Measurements from ENCODE around the gene SHFL. TPM values are rescaled to one million over a fixed set of nuclear protein-coding genes. Genes with fewer than 3 reads are reported as not detected.

The SHFL gene
- total RNA-seq, 4 donors from 2014 or later = 23.4 to 31.6 (median 26.2) TPM

DNA sequence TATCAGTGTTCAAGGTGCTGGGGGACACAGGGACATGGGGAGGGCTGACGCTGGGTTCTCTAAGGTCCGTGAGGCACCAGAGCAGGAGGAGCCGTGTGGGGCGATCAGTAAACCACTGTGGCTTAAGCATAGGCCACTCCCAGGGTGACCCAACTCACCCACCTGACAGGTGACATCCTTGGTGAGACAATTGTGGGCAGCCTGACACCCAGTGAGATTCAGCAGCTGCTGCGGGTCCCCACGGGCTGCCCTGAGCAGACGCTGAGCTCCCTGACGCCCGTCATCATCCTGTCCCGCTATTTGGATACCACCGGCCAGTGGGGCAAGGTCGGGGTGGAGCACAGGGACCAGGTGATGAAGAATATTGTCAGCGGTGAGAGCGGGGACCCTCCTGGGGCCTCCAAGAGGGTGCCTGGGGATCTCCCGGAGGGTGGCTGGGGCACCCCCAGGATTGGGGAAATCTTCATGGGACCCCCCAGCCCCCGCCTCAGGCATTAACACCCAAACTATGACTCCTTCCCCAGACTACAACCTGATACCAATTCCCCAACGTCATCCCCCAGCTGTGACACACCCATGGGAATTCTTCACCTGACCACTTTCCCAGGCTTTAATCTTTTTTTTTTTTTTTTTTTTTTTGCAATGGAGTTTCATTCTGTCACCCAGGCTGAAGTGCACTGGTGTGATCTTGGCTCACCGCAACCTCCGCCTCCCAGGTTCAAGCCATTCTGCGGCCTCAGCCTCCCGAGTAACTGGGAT is 33.3 kb upstream of the SHFL start:
- ATAC-seq = no peak
- no peaks in the 10 kb centered on the region for H3K9me3 ChIP-seq
- 81 to 100% methylated on average over 4 to 8 of the region's 21 CpGs for WGBS, 2 donors (ENCODE audit: low coverage in 1 of 2)
- no peak overlapping the region for H3K4me3 ChIP-seq
- peaks cover 31% of the 10 kb centered on the region for H3K27me3 ChIP-seq
- no peaks in the 10 kb centered on the region for H3K4me1 ChIP-seq
- no peak overlapping the region for H3K27ac ChIP-seq
- H3K36me3 ChIP-seq = no peaks in the 10 kb centered on the region
- TF ChIP-seq POLR2AphosphoS5 (IDR thresholded peaks at IDR 0.05) (no peak), EP300 (IDR thresholded peaks at IDR 0.05) (no peak), POLR2A (IDR thresholded peaks at IDR 0.05) (no peak)
- TF ChIP-seq, protein P1, sequence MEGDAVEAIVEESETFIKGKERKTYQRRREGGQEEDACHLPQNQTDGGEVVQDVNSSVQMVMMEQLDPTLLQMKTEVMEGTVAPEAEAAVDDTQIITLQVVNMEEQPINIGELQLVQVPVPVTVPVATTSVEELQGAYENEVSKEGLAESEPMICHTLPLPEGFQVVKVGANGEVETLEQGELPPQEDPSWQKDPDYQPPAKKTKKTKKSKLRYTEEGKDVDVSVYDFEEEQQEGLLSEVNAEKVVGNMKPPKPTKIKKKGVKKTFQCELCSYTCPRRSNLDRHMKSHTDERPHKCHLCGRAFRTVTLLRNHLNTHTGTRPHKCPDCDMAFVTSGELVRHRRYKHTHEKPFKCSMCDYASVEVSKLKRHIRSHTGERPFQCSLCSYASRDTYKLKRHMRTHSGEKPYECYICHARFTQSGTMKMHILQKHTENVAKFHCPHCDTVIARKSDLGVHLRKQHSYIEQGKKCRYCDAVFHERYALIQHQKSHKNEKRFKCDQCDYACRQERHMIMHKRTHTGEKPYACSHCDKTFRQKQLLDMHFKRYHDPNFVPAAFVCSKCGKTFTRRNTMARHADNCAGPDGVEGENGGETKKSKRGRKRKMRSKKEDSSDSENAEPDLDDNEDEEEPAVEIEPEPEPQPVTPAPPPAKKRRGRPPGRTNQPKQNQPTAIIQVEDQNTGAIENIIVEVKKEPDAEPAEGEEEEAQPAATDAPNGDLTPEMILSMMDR (IDR thresholded peaks at IDR 0.05) = no peak

DNA sequence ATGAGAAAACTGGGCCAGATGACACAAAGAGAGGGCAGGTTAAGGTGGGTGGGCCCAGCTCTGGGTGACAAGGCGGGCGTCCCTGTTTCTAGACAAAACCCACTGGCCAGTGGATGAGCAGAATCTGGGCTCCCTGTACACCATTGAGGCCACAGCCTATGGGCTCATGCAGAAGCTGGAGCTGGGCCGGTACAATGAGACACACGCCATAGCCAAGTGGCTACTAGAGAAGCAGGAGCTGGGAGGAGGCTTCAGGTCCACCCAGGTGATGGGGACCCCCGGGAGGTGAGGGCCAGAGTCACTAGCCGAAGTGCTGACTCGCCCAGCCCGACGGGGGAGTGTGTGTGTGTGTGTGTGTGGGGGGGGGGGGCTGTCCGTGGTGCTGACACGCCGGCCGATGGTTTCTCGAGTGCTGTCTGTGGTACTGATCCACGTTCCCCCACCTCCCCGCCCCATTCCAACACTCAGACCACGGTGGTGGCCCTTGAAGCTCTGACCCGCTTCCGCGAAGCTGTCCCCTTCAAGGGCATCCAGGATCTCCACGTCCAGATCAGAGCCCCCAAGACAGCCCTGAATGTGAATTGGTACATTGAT is 24.3 kb upstream of the SHFL start:
- ATAC-seq = no peak
- 60% methylated on average over 3 of the region's 21 CpGs; no CpG with 5 or more reads in 1 of the 2 donors for WGBS, 2 donors (ENCODE audit: low coverage in 1 of 2)

DNA sequence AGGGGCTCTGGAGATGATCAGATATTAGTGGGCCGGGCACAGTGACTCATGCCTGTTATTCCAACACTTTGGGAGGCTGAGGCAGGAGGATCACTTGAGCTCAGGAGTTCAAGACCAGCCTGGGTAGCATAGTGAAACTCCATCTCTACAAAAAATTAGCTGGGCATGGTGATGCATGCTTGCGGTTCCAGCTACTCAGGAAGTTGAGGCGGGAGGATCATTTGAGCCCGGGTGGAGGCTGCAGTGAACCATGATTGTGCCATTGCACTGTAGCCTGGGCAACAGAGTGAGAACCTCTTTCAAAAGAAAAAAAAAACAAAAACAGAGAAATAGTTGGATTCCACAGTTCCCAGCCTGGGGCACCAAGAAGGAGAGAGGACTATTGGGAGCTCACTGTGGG is 17.9 kb upstream of the SHFL start:
- ATAC-seq = no peak
- WGBS, 2 donors (ENCODE audit: low coverage in 1 of 2) = 67% methylated on average over 4 of the region's 4 CpGs; no CpG with 5 or more reads in 1 of the 2 donors
- H3K27me3 ChIP-seq = peaks cover 70% of the 10 kb centered on the region
- TF ChIP-seq POLR2AphosphoS5 (IDR thresholded peaks at IDR 0.05) (no peak), POLR2A (IDR thresholded peaks at IDR 0.05) (no peak), EP300 (IDR thresholded peaks at IDR 0.05) (no peak)
- TF ChIP-seq, protein P1 (IDR thresholded peaks at IDR 0.05) = no peak
- peaks cover 0 to under 1% (median 0%) of the 10 kb centered on the region in 3 donors for H3K9me3 ChIP-seq
- H3K36me3 ChIP-seq = no peaks in the 10 kb centered on the region
- H3K4me1 ChIP-seq = no peaks in the 10 kb centered on the region
- no peak overlapping the region for H3K27ac ChIP-seq
- no peak overlapping the region for H3K4me3 ChIP-seq

More for the DNA sequence above, 24.3 kb upstream of the SHFL start:
- H3K27me3 ChIP-seq = peaks cover 84% of the 10 kb centered on the region
- no peaks in the 10 kb centered on the region for H3K36me3 ChIP-seq
- no peak overlapping the region for H3K4me3 ChIP-seq
- H3K4me1 ChIP-seq = no peaks in the 10 kb centered on the region
- TF ChIP-seq POLR2AphosphoS5 (IDR thresholded peaks at IDR 0.05) (no peak), EP300 (IDR thresholded peaks at IDR 0.05) (no peak), POLR2A (IDR thresholded peaks at IDR 0.05) (no peak)
- TF ChIP-seq, protein P1 (IDR thresholded peaks at IDR 0.05) = no peak
- no peak overlapping the region for H3K27ac ChIP-seq
- no peaks in the 10 kb centered on the region for H3K9me3 ChIP-seq

DNA sequence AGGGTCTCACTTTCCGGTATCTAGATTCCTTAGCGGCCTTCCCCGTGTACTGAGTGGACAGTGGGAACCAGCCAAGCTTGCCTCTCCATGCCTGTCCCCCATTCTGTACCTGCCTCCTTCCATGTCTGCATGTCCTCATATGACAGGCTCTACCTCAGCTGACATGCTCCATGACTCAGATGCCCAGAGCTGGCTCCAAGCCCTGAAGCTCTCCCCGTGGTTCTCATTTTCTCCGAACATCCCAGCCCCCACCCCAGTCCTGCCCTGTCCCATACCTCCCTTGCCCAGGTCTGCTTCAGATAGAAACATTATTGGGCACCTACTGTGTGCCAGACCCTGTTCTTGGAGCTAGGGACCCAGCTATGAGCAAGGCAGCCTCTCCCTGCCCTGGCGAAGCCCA is 17.1 kb upstream of the SHFL start:
- Histone ChIP-seq H3K27me3 (peaks cover 71% of the 10 kb centered on the region), H3K9me3 (peaks cover 0 to 9% (median 0%) of the 10 kb centered on the region in 3 donors)

More for the DNA sequence above, 17.1 kb upstream of the SHFL start:
- H3K27ac ChIP-seq = no peak overlapping the region
- H3K36me3 ChIP-seq = no peaks in the 10 kb centered on the region
- no peak for TF ChIP-seq POLR2A (IDR thresholded peaks at IDR 0.05)
- TF ChIP-seq EP300 (IDR thresholded peaks at IDR 0.05) = no peak
- TF ChIP-seq, protein P1 (IDR thresholded peaks at IDR 0.05) = no peak
- no peak for TF ChIP-seq POLR2AphosphoS5 (IDR thresholded peaks at IDR 0.05)
- 53 to 60% methylated on average over 1 to 5 of the region's 6 CpGs for WGBS, 2 donors (ENCODE audit: low coverage in 1 of 2)
- ATAC-seq = no peak
- no peaks in the 10 kb centered on the region for H3K4me1 ChIP-seq
- no peak overlapping the region for H3K4me3 ChIP-seq

All from gastroesophageal sphincter (tissue), 4 donors.